HPDE6-E6E7 (cell line): ENCODE data around the gene KIF2A.

Source experiments
- DNase-seq: peaks from one replicate; pipeline ENCODE4 v3.0.0; 2011; ENCODE audit warnings: missing footprints; ENCODE audit errors: extremely low spot score

Gene KIF2A

DNA sequence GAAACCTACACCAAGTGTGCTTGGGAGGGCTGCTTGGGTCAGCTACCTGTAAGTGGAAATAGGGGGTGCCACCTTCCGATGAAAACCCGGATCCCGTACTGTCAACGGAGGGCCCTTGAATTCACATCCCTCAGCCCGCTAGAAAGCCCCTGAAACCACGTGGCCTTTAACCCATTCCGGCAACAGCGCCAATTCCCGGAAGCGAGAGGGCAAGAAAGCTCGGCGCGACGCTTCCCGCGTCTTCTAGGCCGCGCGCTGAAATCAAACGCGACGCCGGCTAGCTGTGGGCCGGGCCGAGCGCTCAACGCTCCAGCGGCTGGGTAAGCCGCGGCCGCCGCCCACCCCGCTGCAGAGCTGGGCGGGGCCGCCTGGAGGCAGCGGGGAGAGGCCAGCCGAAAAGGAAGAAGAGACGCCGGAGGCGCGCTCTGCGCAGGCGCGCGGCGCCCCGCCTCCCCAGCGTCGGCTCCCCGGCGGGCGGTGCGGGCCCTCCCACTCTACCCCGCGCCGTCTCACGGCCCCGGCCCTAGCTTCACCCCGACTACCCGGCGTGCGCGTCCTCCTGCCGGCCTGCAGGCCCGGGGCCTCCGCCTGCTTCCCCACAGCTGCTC, at the start of gene KIF2A:
TSS of gene KIF2A (plus strand) at position 492 of the 608 bp plus-strand sequence. CDS start 267 bp downstream, outside the sequence.
- DNase-seq, result peak; percentile 95

DNA sequence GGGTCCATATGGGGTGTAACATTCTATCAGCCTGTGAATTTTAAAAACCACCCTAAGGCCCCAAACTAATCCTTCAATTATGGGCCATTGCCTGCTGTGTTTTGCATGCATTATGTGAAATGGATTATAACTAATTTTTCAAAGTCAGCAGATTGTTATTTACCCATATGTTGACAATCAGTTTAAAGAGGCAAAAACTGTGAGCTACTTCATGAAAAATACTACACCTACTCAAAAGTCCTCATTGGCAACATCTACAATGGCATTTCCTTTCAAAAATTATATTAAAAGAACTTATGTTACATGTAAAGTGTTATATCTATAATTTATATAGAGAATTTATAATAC, 49.0 kb upstream of the KIF2A start:
- no peak for DNase-seq

DNA sequence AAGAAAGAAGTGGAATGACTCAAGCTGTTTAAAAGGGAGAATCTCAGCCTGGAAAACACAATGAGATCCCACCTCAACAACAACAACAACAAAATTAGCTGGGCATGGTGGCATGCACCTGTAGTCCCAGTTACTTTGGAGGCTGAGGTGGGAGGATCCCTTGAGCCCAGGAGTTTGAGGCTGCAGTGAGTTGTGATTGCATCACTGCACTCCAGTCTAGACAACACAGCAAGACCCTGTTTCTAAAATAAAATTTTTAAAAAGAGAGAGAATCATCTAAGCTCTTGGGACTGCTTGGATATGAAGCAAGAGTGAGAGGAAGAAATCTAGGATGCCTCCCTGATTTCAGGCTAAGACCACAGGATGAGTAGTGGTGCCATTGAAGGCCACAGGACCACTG, 47.4 kb upstream of the KIF2A start:
- no peak for DNase-seq

DNA sequence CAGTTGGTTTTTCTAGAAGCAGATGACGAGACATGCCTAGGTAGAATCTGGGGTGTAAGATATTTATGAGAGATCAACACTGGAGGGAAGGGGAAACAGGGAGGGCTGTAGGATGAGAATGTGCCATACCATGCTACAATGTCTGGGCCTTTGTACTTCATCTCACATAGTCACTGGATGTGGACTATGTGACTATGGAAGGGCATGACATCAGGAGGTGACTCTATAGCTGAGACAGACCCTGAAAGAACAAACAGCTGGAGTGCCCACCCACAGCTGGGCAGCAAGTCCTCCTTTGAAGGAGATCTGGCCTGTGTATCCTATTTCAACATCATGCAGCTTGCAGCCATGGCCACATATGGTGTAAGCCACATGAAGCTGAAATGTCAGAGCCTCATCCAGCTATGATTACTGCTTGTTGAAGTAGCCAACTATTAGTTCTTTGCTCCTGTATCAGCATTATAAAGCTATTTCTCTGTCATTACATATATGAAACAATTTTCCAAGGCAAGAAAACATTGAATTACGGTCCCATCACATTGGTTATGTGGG, 46.2 kb upstream of the KIF2A start:
- no peak for DNase-seq

DNA sequence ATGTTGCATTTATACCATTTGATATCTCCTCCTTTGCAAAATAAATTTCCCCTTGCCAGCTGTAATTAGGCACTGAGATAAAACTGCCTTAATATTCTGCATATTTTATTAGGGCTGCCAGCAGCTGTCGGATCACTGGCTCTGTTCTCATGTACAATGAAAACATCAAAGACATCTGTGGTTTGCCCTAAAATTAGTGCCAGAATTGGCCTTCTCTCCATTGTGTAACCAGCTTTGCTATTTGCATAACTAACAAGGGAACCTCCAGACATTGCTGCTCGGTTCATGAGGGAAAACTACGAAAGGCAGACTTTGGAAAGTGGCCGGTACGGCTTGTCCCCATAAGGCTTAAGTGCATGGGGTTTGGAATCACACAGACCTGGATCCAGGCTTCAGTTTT, 45.5 kb upstream of the KIF2A start:
- DNase-seq, result no peak

DNA sequence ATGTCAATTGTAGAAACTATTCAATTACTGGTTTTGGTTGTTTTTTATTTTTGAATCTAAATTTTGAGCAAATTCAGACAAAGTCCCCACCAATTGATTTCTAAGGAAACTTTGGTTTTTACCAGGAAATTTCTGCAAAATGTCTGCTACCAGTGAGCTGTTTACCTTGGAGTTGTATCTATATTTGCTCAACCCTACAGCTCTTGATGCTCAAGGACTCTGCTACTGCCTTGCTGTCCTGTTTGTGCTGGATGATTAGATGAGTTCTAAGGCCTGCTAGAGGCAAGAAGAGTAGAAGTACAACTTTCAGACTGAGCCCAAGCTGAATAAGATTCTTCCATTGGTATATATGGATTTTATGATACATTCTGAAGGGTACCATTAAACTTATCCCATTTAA, 42.6 kb upstream of the KIF2A start:
- DNase-seq, result no peak

DNA sequence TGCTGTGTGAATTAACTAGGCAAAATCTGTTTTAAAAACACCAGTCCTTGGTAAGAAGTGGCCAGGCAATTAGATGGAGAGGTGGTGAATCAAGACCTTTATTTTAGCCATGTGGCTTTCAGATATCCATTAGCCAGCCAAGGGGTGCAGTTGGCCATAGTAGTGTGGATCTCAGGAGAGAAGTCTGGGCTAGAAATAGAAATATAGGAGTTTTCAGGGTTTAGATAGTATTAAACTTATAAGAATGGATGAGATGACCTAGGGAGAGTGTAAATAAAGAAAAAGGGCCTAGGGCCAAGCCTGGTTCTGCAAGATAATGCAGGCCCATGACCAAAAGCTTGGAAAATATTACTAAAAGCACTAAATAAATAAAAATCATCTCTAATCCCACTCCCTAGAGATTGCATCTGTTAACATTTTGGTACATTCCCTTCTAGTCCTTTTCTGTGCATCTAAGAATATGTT, 40.3 kb upstream of the KIF2A start:
- DNase-seq, result no peak

DNA sequence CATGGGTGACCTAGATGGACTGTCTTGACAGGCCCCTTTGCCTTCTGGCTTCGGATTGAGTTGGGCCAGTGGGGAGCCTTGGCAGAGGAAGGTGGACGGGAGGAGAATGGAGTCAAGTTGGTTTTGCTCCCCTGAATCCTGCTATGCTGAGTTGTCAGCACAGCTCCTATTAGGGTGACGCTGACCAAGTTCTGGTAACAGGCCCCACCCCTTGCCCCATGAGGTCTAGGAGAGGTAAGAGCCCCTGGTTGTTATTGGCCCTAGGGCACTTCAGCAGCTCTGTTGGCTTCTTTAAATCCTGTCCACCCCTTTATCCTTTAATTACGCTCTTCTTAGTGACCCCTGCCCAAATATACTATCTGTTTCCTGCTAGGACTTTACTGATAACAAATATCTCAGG, 39.4 kb upstream of the KIF2A start:
- no peak for DNase-seq

DNA sequence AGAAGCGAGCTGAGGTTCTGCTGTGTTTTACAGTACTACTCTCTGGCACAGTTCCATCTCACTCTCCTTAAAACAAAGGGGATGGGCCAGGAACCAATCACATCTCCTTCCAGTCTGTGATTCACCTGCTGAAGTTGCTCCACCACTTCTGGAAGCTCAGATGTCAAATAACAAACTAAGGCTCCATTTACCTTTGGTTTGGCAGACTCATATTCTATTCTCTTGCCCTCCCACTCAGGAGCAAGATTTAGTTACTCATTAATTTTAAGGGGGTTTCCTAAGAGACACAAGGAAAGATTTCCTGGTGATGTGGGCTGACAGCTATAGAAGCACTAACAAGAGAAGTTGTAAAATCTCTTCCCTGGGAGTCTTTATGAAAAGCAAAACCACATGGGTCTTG, 37.8 kb upstream of the KIF2A start:
- DNase-seq, result peak; percentile 91

DNA sequence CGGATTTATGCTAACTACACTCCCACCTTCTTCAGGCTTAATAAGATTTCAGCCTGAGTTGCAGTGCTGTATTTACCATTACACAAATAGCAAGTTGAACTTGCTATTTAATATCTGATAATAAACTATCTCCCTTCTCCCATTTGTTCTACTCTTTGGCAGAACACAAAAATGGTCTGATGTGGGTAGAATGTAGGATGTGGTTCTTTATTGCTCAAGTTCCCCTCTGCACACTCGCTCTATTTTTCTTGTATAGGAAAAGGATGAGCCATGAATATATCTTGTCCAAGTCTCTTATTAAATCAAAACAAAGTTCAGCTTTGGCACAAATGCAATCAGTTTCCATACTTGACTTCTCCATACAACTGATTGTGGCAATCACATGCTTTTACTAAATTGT, 37.2 kb upstream of the KIF2A start:
- DNase-seq, result no peak

DNA sequence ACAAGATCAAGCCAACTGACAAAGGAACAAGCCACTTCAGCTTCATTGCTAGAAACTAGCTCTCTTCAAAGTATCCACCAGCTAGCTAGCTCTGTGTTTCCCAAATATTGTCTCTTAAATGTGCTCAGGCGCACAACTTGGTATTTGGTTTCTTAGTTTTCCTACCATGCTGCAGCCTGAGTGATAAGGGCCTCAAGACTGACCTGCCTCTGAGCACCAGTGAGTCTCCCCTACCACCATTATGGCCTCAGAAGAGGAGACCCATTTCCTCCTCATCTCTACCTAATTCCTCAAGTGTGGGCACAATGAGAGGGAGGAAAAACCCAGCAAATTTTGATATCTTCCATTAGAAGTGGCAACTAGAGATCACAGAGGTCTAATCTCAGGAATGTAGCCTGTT, 34.6 kb upstream of the KIF2A start:
- DNase-seq, result no peak

DNA sequence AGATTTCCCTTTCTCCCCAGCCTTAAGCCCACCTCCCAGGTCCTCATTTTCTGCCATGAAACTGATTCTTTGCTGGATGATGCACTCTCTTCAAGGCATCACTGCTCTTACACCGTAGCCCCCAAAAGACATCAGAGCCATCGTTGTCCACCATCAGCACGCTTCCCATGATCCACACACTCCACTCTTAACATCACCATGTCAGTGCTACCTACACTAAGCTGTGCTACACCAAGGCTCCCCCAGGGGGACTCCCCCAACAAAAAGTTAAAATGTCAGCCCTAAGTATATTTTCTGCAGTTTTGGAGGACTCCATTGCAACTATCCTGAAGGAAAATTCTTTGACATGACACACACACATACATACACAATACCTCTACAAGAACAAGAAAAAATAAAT, 34.1 kb upstream of the KIF2A start:
- DNase-seq, result no peak

DNA sequence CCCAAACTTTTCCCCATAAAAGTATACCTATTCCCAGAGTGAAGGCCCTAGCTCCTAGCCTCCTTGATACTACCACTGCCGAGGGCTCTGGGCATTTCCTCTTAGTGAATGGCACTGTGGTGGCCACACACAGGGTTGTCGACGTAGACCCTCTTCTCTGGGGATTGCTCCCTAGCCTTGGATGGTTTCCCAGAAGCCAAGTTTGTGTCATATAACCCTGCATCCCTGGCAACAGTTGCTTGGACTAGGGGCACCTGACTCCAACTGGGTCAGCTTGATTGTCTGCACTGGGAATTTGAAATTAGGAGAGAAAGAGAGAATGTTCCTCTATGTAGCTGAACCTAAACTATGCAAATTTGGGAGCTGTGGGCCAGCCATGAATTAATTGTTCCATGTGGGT, 32.3 kb upstream of the KIF2A start:
- no peak for DNase-seq

DNA sequence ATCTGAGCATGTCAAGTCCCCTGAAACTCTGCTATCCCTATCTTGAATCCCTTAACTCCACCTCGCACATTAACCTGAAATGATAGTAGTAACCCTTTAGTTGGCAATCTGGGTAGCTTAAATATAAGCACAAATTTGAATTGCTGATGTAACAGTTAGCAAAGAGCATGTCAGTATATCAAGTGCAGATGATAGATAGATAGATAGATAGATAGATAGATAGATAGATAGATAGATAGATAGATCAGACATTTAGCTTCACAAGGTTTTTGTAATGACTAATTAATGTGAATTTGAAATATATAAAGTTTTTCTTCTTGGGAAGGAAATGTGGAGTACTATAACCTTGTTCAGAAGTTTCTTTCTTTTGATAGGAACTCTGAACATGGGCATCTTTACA, 30.4 kb upstream of the KIF2A start:
- DNase-seq, result no peak

DNA sequence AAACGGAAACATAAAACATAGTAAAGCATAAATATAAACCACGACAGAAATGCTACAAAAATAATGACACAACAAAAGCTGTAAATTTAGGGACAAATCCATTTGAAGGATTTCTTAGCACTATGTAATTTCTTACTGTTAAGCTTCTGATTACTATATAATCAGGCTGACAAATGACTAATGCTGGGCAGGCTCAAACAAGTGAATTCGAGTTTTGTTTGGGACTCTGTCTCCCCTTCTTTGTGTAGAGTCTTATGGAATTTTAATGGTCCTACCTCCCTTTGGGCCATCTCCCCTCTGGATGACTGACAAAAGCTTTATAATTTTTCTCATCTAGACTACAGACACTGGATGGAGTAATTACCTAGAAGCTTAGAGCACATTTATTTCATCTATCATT, 24.6 kb upstream of the KIF2A start:
- DNase-seq, result peak; percentile 35

DNA sequence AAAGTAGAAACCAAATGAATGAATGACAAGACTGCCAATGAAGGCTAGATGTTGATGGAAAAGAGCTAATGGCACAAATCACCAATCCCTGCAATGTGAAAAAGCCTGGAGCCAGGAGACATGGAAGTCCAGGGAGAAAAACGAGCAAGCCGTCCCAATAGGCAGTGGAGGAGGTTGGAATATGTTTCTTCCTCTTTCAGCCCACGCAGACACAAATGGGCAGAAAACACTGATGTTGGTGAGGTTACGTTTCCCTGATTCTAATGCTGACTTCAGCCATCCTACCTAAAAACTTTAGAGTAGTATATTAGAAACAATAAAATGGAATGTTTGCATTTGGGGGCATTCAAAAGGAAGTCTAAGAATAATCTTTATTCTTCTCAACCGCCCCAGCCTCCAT, 23.9 kb upstream of the KIF2A start:
- DNase-seq, result no peak

DNA sequence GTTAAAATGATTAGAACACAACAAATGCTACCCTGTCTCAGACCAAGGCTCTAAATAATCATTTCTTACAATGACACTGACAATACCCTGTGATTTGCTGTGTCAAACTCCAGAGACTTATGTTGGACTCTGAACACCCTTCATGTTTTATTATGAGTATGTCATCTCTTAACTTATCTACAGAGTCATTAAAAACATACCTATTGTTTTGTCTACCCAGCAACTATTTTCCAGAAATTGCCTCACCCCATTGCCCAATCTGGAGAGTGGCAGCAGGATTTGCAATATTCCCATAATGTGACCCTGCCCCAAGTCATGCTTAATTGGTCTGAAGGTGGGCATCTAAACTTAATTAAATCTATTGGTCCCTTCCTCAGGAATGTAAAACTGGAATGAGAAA, 23.0 kb upstream of the KIF2A start:
- no peak for DNase-seq

DNA sequence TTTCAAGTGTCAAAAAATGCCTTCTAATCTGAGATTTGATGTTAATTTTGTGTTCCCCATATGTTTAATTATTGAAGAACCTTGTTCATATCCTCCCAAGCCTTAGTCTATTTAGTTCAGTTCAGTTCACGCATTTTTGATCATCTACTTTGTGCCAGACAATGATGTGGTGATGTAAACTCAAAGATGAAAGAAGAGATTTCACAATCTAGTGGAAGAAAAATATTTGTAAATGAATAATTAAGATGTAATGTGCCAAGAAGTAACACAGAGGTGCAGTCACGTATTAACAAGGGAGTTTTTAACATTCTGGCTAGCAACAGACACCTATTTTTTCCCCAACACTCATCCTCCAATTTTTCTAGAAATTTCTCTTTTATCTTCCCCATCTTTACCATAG, 22.1 kb upstream of the KIF2A start:
- no peak for DNase-seq

DNA sequence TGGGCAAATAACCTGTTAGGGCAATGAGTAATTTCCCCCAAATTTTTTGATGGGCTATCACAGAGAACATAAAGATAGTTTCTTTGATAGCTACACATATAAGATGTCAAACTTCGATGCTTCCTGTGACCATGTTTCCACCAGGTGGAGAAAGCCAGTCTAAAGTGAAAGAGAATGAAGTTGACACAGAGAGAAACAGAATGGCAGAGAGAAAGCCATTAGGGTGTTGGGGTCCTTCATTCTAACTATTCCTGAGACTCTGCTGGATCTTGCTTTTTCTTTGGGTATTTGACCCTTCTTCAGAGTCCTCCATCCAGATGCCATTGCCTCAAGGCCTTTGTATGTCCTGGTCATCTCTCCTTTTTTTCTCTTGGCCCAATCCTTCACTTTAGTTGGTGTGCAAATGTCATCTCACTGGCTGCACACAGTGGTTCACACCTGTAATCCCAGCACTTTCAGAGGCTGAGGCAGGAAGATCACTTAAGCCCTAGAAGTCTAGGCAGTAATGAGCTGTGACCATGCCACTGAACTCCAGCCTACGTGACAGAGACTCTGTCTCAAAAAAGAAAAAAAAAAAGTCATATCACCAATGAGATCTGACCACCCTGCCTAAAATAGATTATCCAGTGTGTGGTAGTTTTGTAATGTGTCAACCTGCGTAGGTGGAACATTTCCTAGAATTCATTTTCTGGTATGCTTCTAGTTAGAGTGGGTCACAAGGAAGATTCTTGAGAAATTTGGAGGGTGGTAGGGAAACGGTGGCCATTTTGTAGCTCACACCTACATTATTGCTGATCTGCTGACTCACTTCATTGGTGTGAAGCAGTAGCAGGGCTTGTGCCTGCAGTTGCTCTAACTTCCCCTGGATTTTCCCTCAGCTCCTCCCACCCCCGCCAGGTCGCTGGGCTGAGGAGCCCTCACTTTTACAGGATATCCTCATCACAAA, 20.8 kb upstream of the KIF2A start:
- no peak for DNase-seq

DNA sequence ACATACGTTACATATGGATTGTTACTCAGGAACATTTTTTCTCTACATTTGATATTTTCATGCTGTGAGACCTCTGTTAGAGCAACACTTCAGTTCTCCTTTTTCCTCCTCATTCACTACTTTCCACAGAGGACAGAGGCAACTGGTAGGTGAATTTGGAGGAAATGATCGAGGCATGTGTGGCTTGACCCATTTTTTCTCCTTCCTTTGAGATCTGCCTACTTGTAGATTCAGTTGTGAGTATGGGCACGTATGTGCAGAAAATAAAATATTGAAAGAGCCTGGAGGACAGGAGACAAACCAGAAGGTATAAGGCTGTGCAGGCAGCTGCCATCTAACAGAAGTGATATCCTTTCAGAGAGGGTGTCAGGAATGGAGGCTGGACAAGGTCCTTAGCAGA, 19.2 kb upstream of the KIF2A start:
- no peak for DNase-seq

DNA sequence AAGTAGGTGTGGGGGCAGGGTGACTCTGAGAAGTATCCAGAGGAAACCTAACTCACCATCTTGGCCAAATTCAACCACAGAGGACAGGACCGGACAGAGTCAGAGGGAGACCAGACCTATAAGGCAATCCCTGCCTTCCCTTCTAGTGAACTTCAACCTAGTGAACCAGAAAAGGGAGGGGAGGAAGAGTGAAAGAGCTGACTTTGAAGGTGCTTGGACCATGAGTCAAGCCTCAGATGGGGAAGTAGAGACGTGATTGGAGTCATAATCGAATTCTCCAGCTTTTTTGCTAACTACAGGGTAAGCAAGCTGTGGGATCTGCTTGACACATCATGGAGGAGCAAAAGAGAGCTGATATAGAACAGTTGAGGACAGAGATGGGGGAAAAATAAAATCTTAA, 18.8 kb upstream of the KIF2A start:
- DNase-seq, result no peak

DNA sequence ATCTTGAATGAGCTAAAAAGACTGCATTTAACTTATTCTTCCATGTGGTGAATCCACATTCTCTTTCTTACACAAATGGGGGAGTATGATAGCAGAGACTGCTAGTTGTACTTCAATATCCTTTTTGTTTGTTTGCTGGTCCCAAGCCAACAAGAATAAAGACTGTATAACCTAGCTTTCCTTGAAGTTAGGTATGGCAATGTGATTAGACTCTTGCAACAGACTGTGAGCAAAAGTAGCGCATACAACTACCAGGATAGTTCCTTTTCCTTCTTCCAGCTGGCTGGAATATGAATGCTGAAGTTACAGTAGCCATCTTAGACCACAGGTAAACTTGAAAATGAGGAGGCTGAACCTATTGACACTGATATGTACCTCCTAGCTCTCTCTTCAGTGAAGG, 17.9 kb upstream of the KIF2A start:
- DNase-seq, result no peak

DNA sequence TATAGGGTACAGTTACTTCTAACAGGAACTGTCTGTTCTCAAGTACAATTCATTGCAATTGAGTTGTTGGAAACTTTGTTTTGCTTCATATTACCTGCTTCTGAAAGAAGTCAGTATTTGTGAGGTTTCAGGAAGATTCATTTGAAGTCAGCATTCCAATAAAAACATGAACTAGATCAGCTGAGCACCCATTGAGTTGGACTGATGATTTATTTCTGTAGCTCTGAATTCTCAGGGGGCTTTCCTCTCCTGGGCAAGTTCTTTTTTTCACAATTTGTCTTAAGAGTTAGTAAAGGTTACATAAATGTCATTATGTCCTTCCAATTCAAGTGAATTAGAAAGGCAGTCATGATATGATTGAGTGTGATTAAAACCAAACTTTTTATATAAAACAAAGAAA, 16.2 kb upstream of the KIF2A start:
- DNase-seq, result no peak
